ENCODE measurements around the gene STAP2. TPM values are rescaled to one million over a fixed set of nuclear protein-coding genes. Genes with fewer than 3 reads are reported as not detected.
"Not testable (repeated sequence)": the region's sequence is repeated elsewhere in the genome, so short reads cannot be mapped to it uniquely, and the experiment has no call there.

STAP2 gene
- total RNA-seq, 1 experiment from 2014 or later = 72.6 TPM

GRCh38 chr19:4329858-4330257, 8.8 kb downstream of the STAP2 start:
- no peak for DNase-seq
- H3K36me3 ChIP-seq (ENCODE audit: low read depth, low read length) = no peaks in the 10 kb centered on the region
- H3K9me2 ChIP-seq (replicated peaks; ENCODE audit: low read length) = no peaks in the 10 kb centered on the region
- no peak overlapping the region for H3K4me2 ChIP-seq (ENCODE audit: low read length)
- H3K4me3 ChIP-seq (ENCODE audit: low read length) = no peak overlapping the region
- H2AFZ ChIP-seq (ENCODE audit: low read length) = no peak overlapping the region
- H3F3A ChIP-seq (ENCODE audit: low read length, unreplicated experiment) = no peaks in the 10 kb centered on the region
- no peak overlapping the region for H3K9ac ChIP-seq (ENCODE audit: low read length)
- no peaks in the 10 kb centered on the region for H3K27me3 ChIP-seq (ENCODE audit: low read length)
- no peaks in the 10 kb centered on the region for H4K20me1 ChIP-seq (ENCODE audit: low read length)
- intact Hi-C loops (cut with micrococcal nuclease) = no loop called here
- no peak overlapping the region for H3K27ac ChIP-seq (ENCODE audit: low read length)
- no peaks in the 10 kb centered on the region for H3K4me1 ChIP-seq (ENCODE audit: insufficient read depth, low read length)
- TF ChIP-seq EZH2phosphoT487 (IDR thresholded peaks at IDR 0.05; ENCODE audit: borderline replicate concordance, low read length) = no peak
- TF ChIP-seq CTCF (conservative IDR thresholded peaks at IDR 0.05; ENCODE audit: low read depth, low read length) = no peak
- TF ChIP-seq EZH2 (IDR thresholded peaks at IDR 0.05; ENCODE audit: low read length, unreplicated experiment) = no peak
- ChIA-PET CTCF (no interaction called here), POLR2A (ENCODE audit: unreplicated experiment) (no interaction called here)
- no peaks in the 10 kb centered on the region for H3K9me3 ChIP-seq (ENCODE audit: low read length)
- no TSS peak for BruUV-seq (replicated peaks)
- H3K79me2 ChIP-seq (ENCODE audit: low read length) = no peaks in the 10 kb centered on the region
- no peak for ATAC-seq

GRCh38 chr19:4328991-4329681, 9.5 kb downstream of the STAP2 start:
- H3K4me2 ChIP-seq (ENCODE audit: low read length); H3K4me1 ChIP-seq (ENCODE audit: insufficient read depth, low read length); ATAC-seq; H3F3A ChIP-seq (ENCODE audit: low read length, unreplicated experiment); H3K4me3 ChIP-seq (ENCODE audit: low read length); H3K9ac ChIP-seq (ENCODE audit: low read length); H3K27me3 ChIP-seq (ENCODE audit: low read length); CTCF ChIA-PET; H2AFZ ChIP-seq (ENCODE audit: low read length); H3K9me3 ChIP-seq (ENCODE audit: low read length); DNase-seq; H3K9me2 ChIP-seq (replicated peaks; ENCODE audit: low read length); POLR2A ChIA-PET (ENCODE audit: unreplicated experiment); H3K36me3 ChIP-seq (ENCODE audit: low read depth, low read length); H4K20me1 ChIP-seq (ENCODE audit: low read length); BruUV-seq (replicated peaks); intact Hi-C loops (cut with micrococcal nuclease); H3K79me2 ChIP-seq (ENCODE audit: low read length); H3K27ac ChIP-seq (ENCODE audit: low read length): not testable (repeated sequence)

- H3K4me2 ChIP-seq (ENCODE audit: low read length) = no peak overlapping the region
- POLR2A ChIA-PET (ENCODE audit: unreplicated experiment) = no interaction called here
Measured at GRCh38 chr19:4328243-4328990, 10.2 kb downstream of the STAP2 start.

More at GRCh38 chr19:4328243-4328990, 10.2 kb downstream of the STAP2 start:
- no peaks in the 10 kb centered on the region for H3K79me2 ChIP-seq (ENCODE audit: low read length)
- no peak for DNase-seq
- H3K9me2 ChIP-seq (replicated peaks; ENCODE audit: low read length) = no peaks in the 10 kb centered on the region
- H3K4me3 ChIP-seq (ENCODE audit: low read length) = no peak overlapping the region
- intact Hi-C loops (cut with micrococcal nuclease) = no loop called here
- ATAC-seq = 0 out of 2 replicates have a peak, but pooled peaks have one; percentile 13
- no peaks in the 10 kb centered on the region for H3K27me3 ChIP-seq (ENCODE audit: low read length)
- H4K20me1 ChIP-seq (ENCODE audit: low read length) = no peaks in the 10 kb centered on the region
- H3F3A ChIP-seq (ENCODE audit: low read length, unreplicated experiment) = no peaks in the 10 kb centered on the region
- TF ChIP-seq EZH2 (IDR thresholded peaks at IDR 0.05; ENCODE audit: low read length, unreplicated experiment) = no peak
- no peak for TF ChIP-seq EZH2phosphoT487 (IDR thresholded peaks at IDR 0.05; ENCODE audit: borderline replicate concordance, low read length)
- no peak for TF ChIP-seq CTCF (conservative IDR thresholded peaks at IDR 0.05; ENCODE audit: low read depth, low read length)
- H3K9ac ChIP-seq (ENCODE audit: low read length) = no peak overlapping the region
- H3K27ac ChIP-seq (ENCODE audit: low read length) = no peak overlapping the region
- no peaks in the 10 kb centered on the region for H3K4me1 ChIP-seq (ENCODE audit: insufficient read depth, low read length)
- no peak overlapping the region for H2AFZ ChIP-seq (ENCODE audit: low read length)
- CTCF ChIA-PET = no interaction called here
- no TSS peak for BruUV-seq (replicated peaks)
- no peaks in the 10 kb centered on the region for H3K36me3 ChIP-seq (ENCODE audit: low read depth, low read length)
- no peaks in the 10 kb centered on the region for H3K9me3 ChIP-seq (ENCODE audit: low read length)

Measured in PC-3 (cell line).